Glomerular visceral epithelial cell (primary cell): Measurements from ENCODE around the gene POFUT2.
A peak's percentile ranks its signal among the peaks of the same experiment; 100 is the strongest.
"Not testable (repeated sequence)": the region's sequence is repeated elsewhere in the genome, so short reads cannot be mapped to it uniquely, and the experiment has no call there.

Source experiments
- DNase-seq: peaks from one replicate; pipeline ENCODE4 v3.0.0-alpha.2; 2016; ENCODE audit errors: extremely low spot score

The POFUT2 gene

DNA sequence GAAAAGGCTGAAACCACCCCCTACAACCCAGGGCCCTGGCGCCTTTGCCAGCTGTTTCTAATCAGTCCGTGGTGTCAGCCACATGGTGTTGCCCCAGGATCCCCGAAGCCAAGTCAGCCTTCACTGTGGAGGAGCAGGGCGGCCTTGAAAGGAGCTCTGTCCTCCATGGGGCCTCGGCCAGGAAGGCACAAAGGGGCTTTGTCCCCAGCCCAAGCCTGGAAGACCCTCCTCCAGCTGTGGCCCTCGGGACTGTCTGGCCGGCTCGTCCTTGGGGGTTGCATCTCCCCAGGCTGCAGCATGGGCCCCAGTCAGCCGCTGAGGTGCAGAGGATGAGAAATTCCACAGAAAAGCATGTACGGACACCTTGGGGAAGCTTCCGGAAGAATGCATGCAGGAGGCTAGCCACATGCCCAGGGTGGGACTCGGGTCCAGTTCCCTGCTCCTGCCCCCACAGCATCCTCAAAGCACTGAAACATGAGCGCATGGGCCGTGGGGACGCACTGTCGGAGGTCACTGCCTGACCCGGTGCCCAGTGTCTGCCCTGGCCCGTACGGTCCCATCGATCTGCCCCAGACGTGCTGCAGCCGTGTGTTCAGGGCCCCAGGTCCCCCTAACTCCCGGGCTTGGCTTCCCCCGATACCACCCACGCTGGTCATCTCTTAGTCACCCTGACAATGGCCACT, 38.6 kb upstream of the POFUT2 start:
- no peak for DNase-seq

DNA sequence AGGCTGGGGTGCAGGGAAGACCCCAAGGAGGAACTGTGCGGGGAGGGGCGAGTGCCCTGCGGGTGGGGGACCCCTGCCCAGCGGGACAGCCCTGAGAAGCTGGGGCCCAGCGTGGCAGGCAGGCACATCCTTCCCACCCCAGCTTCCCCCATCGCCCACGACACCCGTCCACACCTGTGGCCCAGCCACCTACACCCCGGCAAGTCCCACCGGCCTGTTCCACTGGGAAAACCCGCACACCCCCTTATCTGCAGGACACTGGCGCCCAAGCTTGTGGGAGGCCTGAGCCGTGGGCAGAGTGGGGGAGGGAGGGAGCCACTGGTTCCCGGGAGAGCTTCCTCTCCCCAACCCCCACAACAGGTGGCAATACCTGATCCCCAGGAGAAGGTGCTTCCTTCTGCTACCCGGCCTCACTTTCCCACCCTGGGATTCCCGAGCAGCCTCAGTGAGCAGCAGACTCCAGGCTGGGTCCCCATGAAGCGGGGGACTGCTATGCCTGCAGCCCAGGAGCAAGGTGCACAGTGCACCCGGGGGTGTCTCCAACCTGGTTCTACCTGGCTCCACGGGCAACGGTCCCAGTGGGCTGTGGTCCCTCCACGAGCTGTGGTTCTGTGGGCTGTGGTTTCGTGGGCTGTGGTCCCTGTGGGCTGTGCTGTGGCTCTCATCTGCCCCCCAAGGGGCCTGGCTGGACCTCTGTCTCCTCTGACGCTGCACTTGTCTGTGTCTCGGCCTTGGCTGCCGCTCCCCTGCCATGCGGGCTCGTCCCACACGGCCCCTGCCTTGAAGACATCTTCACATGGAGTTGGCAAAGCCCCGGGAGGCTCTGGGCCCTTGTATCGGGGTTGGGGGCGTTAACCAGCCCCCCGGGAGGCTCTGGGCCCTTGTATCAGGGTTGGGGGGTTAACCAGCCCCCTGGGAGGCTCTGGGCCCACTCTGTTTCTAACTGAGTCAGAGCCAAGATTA, 37.8 kb upstream of the POFUT2 start:
- DNase-seq, result no peak

- DNase-seq, result peak; percentile 58
Measured at GRCh38 chr21:45324489-45325205, 37.0 kb upstream of the POFUT2 start.

DNA sequence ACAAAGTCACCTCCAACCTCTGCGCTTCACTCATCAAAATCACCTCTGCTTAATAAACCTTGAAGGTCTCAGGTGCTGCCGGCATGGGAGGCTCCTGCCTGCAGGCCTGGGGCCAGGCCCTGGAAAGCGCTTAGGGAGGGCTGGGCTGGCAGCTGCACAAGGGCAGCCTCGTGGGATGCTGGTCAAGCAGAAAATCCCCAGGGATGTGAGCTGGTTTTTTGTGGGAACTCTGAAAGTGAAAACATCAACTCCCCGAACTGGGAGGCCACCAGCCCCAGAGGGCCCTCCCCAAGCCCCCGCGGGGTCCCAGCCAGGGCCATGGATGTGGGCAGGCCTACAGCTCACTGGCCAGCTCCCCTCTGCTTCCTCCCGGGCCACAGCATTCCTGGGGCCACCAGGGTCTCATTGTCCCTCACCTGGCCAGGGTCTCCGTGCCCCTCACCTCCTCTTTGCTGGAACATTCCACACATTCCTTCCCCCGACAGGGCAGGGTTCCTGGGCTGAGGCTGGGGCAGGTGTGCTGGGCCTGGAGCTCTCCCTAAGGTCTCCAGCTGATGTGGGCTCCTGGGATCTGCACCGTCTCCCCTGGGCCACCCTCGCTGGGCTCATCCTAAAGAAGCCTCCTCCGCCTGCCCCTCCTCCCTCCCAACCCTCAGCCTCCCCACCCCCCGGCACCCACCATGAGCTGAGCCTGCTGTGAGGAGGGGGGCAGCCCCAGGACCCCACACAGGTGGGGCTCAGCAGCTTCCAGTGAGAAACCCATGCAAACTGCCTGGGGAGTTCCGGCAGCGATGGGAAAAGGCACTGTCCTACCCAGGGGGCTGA, 36.0 kb upstream of the POFUT2 start:
- DNase-seq, result peak; percentile 69

GRCh38 chr21:45322960-45323461, 35.3 kb upstream of the POFUT2 start:
- peak; percentile 56 for DNase-seq

DNA sequence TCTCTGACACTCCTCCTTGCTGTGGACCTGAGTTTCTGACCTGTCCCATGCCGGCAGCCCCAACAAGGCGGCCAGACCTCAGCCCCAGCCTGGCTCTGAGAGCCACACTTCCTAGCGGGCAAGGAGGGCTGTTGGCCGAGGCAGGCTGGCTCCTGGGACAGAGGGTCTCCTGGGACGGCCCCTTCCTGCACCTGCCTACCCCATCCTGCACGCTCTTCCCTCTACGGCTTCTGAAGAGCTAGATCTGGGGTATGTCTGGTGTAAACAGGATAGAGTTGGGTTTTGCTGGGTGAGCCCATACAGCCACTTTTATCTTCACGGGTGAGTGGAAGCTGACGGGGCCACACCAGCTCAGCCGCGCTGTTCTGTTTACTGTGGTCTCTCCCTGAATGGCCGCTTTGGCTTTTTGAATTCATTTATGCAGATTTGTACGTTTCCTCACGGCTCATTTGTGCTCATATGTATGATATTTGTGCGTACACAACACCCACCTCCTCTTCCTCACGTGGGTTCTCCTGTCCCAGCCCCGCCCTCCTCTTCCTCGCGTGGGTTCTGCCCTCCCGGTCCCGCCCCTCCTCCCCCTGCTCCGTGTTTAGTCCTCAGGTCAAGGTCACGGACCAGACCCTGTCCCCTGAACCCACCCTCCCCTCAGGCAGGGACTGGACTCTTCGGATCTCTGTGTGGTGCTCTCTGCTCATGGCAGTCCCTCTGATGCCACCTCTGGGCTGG, 34.7 kb upstream of the POFUT2 start:
- no peak for DNase-seq

- no peak for DNase-seq
Measured at GRCh38 chr21:45320261-45321025, 32.7 kb upstream of the POFUT2 start.

GRCh38 chr21:45319461-45320211, 31.9 kb upstream of the POFUT2 start:
- peak; percentile 74 for DNase-seq

DNA sequence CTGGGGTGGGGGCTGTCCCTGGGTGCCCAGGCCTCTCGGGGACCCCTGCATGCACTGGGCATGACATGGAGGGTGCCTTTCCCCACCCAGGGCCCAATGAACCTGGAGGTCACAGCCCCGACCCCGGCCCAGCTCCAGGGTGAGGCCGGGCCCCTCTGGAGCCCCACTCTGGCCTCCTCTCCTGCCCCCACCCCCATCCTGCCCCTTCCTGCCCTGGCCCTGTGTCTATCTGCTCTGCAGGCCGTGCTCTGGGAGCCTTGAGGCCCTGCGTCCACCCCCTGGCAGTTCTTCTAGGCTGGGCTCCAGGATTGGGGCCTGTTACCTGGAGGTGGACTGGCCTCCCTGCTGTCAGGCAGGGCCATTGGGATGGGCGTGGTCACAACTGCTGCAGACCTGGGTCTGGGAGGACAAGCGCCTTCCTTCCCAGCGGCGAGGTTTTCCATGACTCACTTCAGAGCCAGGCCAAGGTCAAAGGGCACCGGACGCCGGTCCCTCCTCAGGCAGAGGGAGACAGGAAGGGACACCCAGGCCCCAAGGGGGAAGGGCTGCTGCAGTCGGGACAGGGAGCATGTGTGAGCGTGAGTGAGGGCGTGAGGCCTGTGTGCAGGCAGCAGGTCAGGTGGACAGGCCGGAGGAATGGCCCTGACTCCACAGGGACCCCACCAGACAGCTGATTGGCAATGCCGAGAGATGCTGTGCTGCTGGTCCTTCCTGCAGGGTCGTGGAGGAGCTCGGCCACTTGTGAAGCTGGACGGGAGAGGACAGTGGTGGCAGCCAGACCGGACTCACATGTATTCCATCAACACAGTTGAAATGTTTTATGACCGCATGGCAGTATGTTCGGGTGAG, 31.1 kb upstream of the POFUT2 start:
- DNase-seq, result peak; percentile 70

DNA sequence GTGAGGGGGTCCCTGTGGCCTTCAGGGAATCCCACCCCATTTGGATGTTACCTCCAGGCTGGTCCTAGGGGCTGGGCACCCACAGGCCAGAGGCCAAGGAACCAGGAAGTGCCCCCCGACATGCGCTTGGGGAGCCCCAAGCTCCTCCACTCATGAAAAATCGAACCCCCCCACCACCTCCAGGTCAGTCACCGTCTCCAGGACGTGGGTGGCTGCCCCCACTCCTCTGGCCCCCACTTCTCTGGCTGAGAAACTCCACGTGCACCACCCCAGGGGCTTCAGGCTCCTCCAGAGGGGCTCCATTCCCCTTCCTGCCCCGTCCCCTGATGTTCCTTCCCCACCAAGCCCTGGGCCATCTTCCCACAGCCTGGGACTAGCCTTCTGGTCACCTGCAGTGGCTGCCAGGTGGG, 30.5 kb upstream of the POFUT2 start:
- no peak for DNase-seq

GRCh38 chr21:45317398-45318145, 29.9 kb upstream of the POFUT2 start:
- DNase-seq, result no peak

GRCh38 chr21:45316871-45317397, 29.2 kb upstream of the POFUT2 start:
- DNase-seq, result no peak

GRCh38 chr21:45315676-45316470, 28.2 kb upstream of the POFUT2 start:
- DNase-seq, result not testable (repeated sequence)

DNA sequence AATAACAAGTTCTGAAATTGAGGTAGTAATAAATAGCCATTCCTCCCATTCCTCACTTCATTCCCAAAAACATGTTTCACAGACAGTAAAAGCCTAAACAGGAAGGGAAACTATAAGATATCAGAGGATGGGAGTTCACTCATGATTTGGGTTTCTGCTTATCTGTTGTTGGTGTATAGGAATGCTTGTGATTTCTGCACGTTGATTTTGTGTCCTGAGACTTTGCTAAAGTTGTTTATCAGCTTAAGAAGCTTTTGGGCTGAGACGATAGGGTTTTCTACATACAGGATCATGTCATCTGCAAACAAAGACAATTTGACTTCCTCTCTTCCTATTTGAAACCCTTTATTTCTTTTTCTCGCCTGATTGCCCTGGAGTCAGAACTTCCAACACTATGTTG, 26.0 kb upstream of the POFUT2 start:
- no peak for DNase-seq

GRCh38 chr21:45313015-45313414, 25.3 kb upstream of the POFUT2 start:
- no peak for DNase-seq

DNA sequence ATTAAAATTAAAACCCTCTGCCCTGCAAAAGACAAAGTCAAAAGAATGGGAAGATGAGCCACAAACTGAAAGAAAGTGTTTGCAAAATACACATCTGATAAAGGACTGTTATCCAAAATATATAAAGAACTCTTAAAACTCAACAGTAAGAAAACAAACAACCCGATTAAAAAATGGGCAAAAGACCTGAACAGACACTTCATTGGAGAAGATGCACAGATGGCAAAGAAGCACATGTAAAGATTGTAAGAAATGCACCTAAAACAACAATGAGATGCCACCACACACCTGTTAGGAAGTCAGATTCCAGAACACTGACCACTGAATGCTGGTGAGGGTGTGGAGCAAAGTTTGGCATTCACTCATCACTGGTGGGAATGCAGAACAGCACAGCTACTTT, 24.6 kb upstream of the POFUT2 start:
- no peak for DNase-seq
